ENCODE data around the gene GBF1. TPM values are rescaled to one million over a fixed set of nuclear protein-coding genes. Genes with fewer than 3 reads are reported as not detected.

GBF1 gene
- total RNA-seq, 1 experiment from 2014 or later: 28.3 TPM

- no TSS peak for BruUV-seq (replicated peaks)
- H3K4me3 ChIP-seq: no peak overlapping the region
- H3K9me3 ChIP-seq (ENCODE audit: insufficient read depth, low read depth): no peaks in the 10 kb centered on the region
- DNase-seq: no peak
- H3K9me2 ChIP-seq (ENCODE audit: insufficient read depth): no peaks in the 10 kb centered on the region
- CTCF ChIA-PET: no interaction called here
- H3K4me2 ChIP-seq: no peak overlapping the region
- no peaks in the 10 kb centered on the region for H3K36me3 ChIP-seq (ENCODE audit: low read depth)
- POLR2A ChIA-PET (ENCODE audit: unreplicated experiment): interaction anchor here (0.6 kb wide), 1 partner anchor 8 kb away, joined by 13 read pairs; the partner anchor contains the start of gene NFKB2
- H2AFZ ChIP-seq: no peak overlapping the region
- no peaks in the 10 kb centered on the region for H4K20me1 ChIP-seq (ENCODE audit: insufficient read depth)
- no peak for TF ChIP-seq EZH2 (IDR thresholded peaks at IDR 0.05; ENCODE audit: low read depth)
- TF ChIP-seq CTCF (conservative IDR thresholded peaks at IDR 0.05): no peak
- H3K79me2 ChIP-seq (ENCODE audit: low read depth): no peaks in the 10 kb centered on the region
- no peak overlapping the region for H3K27ac ChIP-seq
- peaks cover 4% of the 10 kb centered on the region; the same call in 1 of the 2 replicates for H3F3A ChIP-seq (ENCODE audit: insufficient read depth, low read depth)
- intact Hi-C loops (cut with micrococcal nuclease; ENCODE audit: unreplicated experiment): loop anchor here (2.0 kb wide), 2 partner anchors 18 to 234 kb away; partner anchors contain the start of gene FBXL15
- H3K27me3 ChIP-seq (ENCODE audit: insufficient read depth, low read depth): no peaks in the 10 kb centered on the region
- peaks cover 13% of the 10 kb centered on the region for H3K4me1 ChIP-seq (replicated peaks; ENCODE audit: insufficient read depth)
These were observed 157.8 kb downstream of the GBF1 start for GRCh38 chr10:102403115-102403514.

GRCh38 chr10:102404361-102405107 lies 159.2 kb downstream of the GBF1 start:
- Histone ChIP-seq H3K36me3 (ENCODE audit: low read depth) (no peaks in the 10 kb centered on the region), H3K79me2 (ENCODE audit: low read depth) (no peaks in the 10 kb centered on the region), H3K27me3 (ENCODE audit: insufficient read depth, low read depth) (no peaks in the 10 kb centered on the region), H3F3A (ENCODE audit: insufficient read depth, low read depth) (peaks cover 4% of the 10 kb centered on the region; the same call in 1 of the 2 replicates), H3K27ac (no peak overlapping the region), H3K4me3 (no peak overlapping the region), H4K20me1 (ENCODE audit: insufficient read depth) (no peaks in the 10 kb centered on the region), H3K9me2 (ENCODE audit: insufficient read depth) (no peaks in the 10 kb centered on the region), H2AFZ (no peak overlapping the region), H3K4me1 (replicated peaks; ENCODE audit: insufficient read depth) (peaks cover 13% of the 10 kb centered on the region), H3K4me2 (no peak overlapping the region), H3K9me3 (ENCODE audit: insufficient read depth, low read depth) (no peaks in the 10 kb centered on the region)
- TF ChIP-seq EZH2 (IDR thresholded peaks at IDR 0.05; ENCODE audit: low read depth): no peak
- no peak for TF ChIP-seq CTCF (conservative IDR thresholded peaks at IDR 0.05)
- intact Hi-C loops (cut with micrococcal nuclease; ENCODE audit: unreplicated experiment): no loop called here
- ChIA-PET POLR2A (ENCODE audit: unreplicated experiment) (no interaction called here), CTCF (interaction anchor here (0.6 to 0.8 kb wide), 2 partner anchors 9 to 15 kb away, joined by 4 to 6 read pairs; partner anchors contain the start of gene NFKB2)
- no peak for DNase-seq
- no TSS peak for BruUV-seq (replicated peaks)

- DNase-seq: no peak
- H3K4me3 ChIP-seq: no peak overlapping the region
- peaks cover 6% of the 10 kb centered on the region; the same call in 1 of the 2 replicates for H3K27me3 ChIP-seq (ENCODE audit: insufficient read depth, low read depth)
- H3K4me2 ChIP-seq: no peak overlapping the region
- H4K20me1 ChIP-seq (ENCODE audit: insufficient read depth): no peaks in the 10 kb centered on the region
- BruUV-seq (replicated peaks): no TSS peak
- H3K27ac ChIP-seq: no peak overlapping the region
- H2AFZ ChIP-seq: no peak overlapping the region
- TF ChIP-seq EZH2 (IDR thresholded peaks at IDR 0.05; ENCODE audit: low read depth) (no peak), CTCF (conservative IDR thresholded peaks at IDR 0.05) (no peak)
- H3K9me3 ChIP-seq (ENCODE audit: insufficient read depth, low read depth): no peaks in the 10 kb centered on the region
- ChIA-PET POLR2A (ENCODE audit: unreplicated experiment) (no interaction called here), CTCF (interaction anchor here (0.6 kb wide), 1 partner anchor 9 kb away, joined by 4 read pairs; the partner anchor contains the start of gene NFKB2)
- H3K79me2 ChIP-seq (ENCODE audit: low read depth): no peaks in the 10 kb centered on the region
- H3F3A ChIP-seq (ENCODE audit: insufficient read depth, low read depth): peaks cover 4% of the 10 kb centered on the region; the same call in 1 of the 2 replicates
- H3K36me3 ChIP-seq (ENCODE audit: low read depth): no peaks in the 10 kb centered on the region
- intact Hi-C loops (cut with micrococcal nuclease; ENCODE audit: unreplicated experiment): no loop called here
- H3K4me1 ChIP-seq (replicated peaks; ENCODE audit: insufficient read depth): peaks cover 13% of the 10 kb centered on the region
- H3K9me2 ChIP-seq (ENCODE audit: insufficient read depth): no peaks in the 10 kb centered on the region
These were observed 159.8 kb downstream of the GBF1 start for GRCh38 chr10:102405108-102405571.
